Measurements from ENCODE around the gene TRPM3.

The TRPM3 gene

DNA sequence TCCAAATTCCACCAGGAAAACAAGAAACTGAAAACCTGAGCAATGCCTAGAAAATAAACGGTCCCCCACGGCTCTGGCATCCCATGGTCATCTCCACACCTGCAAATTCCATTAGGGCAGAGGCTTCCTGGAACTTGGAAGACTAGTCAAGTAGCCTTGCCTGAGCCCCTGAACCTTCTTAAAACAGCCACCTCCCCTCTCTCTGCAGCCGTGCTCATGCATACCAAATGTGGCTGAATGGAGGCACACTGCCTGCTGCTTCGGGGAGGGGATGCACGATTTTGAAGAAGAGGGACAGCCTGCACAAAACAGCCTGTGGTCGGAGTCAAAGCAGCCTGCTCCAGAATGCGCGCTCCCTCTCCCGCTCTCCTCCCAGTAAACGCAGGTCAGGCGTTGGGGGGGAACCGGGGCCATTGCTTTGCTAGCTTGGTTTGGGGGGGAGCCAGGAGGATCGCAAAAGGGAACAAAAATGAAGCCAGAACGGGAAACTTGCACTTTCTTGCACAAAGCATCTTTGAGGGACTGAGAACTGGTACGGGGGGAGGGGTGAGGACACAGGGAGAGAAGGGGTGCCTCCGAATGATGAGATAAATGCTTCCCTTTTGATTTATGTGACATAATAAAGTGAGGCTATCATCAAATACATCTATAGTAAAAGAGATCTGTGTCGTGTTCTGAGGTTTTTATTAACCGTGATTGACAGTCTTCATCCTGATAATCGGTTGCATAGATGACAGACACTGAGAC is at the start of gene TRPM3:
TRPM3 (minus strand) TSS at position 347 of the 747 bp plus-strand sequence; CDS start at position 80, 267 bp downstream.
- DNase-seq: no peak

DNA sequence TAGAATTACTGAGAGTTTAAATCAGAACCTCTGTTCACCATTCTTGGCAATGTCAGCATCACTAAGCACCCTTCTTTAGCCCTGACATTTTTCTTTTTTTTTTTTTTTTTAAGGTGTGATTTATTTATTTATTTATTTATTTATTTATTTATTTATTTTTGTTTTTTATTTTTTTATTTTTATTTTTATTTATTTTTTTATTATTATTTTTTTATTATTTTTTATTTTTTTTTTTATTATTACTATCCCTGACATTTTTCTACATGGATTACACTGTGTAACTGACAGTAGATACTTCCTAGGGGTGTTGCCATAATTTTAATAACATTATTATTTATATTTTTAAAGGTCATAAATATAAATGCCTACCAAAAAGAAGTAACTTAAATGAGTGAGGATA is 47.0 kb upstream of the TRPM3 start:
- DNase-seq: no peak

DNA sequence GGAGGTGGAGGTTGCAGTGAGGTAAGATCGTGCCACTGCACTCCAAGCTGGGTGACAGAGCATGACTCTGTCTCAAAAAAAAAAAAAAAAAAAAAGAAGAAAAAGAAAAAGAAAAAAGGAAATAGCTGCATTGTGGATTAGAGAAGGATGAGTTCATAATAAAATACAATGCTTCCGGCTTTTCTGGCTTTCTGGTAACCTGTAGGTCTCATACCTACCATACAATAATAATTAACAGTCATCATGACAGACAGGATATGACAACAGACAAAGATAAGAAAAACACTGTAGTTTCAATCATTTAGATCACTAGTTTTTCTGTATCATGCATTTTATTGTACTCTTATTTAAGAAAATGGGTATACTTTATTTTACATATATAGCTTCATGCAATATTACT is 40.7 kb upstream of the TRPM3 start:
- no peak for DNase-seq

DNA sequence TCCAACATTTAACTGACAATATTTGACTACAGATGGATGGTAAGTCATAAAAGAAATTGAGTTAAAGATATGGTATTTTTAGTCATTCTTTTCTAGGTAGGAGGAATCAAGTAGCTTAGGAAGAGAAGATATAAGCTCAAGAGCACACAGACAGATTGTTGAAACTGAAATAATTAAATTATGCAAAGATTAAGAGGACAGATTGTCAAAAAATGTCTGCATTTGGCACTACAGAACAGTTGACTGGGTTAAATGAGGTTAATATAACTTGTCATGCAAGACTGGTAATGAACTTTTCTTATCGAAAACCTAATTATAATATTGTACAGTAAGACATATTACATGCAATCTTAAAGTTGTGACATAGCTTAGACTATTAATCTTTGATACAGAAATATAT is 36.3 kb upstream of the TRPM3 start:
- DNase-seq: no peak

DNA sequence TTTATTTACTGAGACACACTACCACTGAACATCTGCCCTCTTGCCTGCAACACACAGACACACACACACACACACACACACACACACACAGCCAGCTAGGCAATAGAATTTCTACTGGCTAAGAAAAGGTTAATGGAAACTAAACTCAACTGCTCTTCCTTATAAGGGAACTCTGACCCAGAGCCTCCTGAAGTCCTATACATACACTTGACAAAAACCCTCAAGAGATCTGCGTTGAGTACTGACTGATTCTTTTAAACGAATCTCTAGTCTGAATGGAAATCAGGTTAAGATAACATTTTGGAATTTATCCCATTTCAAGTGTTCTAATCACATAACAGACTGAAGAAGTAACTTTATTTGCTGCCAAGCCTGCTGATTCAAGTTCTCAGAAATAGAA is 25.9 kb upstream of the TRPM3 start:
- DNase-seq: no peak

DNA sequence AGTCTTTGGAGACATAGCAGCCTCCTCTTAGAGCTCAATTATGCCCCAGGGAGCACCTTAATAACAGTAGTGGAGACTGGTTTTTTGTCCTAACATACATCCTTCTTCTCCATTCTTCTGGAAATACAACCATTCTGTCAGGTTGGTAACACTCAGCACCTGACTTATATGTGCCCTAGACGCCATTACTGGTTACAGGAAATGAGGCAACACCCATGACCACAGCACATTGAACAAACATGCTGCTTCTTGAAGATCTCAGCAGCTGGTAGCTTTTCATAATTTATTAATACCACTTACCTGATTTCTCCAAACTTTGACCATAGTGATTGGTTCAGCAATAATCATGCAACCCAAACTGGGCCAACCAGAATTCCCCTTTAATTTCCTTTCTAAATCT is 25.1 kb upstream of the TRPM3 start:
- DNase-seq: no peak

DNA sequence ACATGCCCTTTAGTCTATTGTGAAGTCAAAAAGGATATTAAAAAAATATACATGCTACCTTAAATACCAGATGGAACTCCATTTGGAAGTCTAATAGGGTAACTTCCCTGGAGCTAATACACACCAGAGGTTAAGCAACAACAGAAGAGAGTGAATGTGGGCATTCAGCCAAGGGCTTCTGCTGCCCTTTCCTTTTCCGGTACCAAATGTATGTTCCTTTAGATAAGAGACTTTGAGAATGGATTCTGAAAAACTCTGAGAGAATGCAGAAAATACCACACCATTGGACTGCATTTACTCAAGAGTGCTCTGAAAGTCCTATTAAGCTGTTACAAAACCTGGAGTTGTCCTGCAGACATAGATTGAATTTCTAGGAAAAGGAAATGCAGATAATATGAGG is 23.8 kb upstream of the TRPM3 start:
- no peak for DNase-seq

DNA sequence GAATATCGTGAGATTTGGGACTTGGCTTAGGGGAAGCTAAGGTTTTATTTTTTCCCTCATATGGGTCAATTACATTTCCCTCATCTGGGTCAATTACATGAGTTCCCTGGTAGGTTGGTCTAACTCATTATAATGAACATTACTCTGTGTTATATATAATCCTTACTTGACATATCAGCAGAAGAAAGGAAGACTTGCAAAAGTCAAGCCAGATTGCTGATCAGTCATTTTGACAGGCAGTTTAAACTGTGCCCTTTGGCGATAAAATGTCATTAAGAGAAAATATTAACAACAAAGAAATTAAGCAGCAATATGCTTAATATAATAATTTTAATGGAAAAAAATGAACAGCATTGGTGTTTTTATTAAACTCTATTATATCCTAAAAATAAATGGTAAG is 23.1 kb upstream of the TRPM3 start:
- no peak for DNase-seq

DNA sequence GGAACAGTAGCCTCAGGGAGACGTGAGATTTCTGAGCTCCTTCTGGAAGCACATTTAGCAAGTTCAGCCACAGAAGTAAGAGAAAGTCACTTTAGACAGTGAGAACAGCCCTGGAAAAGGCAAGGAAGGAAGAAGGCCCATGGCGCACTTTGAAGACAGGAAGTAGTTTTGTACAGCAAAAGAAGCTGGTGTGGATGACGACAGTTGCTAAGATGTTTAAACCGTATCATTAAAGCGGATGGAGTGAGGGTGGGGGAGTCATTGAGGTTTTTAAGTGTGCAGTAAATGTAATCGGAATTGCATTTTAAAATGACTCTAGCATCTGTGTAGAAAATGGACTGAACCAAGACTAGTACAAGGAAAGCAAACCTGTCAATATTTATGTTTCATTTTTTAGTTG is 15.3 kb upstream of the TRPM3 start:
- DNase-seq: no peak

DNA sequence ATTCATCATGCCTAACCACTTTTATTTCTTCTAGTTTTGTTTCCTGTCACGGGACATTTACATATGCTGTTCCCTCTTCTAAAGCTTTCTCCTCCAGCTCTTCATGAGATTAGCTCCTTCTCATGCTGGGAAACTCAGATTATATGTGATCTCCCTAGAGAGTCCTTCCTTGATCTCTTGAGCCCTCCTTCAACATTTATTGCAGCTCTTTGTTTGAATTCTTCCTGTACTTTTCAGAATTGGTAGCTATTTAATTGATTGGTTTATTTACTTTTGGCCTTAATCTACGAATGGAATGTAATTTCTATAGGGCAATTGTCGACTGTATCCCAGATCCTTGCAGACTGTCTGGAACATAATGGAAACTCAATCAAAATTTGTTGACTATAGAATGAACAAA is 9.7 kb upstream of the TRPM3 start:
- no peak for DNase-seq

DNA sequence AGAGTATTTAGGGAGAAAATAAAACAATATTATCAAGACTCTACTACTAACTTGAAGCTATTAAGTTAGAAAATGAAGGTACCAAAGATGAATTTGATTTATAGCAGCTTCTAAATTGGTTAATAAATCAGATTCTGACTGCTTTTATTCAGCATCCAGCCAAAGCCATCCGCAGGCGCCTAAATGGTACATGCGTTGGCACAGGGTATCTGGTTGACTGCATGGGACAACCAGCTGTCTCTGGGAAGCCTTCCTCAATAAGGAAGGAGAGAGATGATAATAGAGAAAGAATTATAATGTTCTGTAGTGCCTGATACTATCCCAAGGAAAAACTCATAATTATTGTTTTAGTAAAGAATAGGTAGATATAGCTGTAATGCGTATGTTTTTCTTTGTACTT is 9.1 kb upstream of the TRPM3 start:
- no peak for DNase-seq

DNA sequence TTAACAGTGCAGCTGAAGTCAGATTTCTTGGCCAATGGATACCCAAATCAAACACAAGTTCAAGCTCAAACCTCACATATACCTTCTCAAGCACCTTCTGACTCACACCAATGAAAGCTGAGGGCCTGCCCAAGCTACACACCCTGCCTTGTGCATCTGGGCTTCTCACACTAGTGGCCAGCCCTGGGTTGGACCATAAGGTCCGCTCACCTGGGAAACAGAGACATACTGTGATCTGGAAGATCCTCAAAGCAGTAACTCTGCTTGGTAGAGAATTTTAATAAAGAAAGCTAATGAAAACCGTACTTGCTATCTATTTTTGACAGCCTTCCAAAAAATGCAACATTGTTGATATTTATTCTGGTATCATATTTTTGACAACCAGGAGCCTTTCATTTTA is 7.4 kb upstream of the TRPM3 start:
- no peak for DNase-seq

DNA sequence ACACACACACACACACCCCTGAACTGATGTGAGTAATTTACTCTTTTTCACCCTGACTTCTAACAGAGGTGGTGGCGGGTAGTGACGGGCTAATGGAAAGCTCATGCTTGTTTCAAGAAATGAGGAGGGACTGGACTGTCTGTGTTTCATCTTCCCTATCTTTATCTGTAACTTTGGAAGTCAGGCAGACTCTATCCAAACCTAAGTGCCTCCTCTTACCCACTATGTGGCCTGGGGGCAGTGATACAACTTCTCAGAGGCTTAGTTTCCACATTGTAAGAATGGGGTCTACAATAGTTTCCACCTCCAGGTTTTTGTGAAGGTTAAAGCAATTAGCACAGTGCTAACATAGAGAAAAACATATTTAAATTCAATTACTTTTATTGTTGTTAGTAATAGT is 5.9 kb upstream of the TRPM3 start:
- no peak for DNase-seq

DNA sequence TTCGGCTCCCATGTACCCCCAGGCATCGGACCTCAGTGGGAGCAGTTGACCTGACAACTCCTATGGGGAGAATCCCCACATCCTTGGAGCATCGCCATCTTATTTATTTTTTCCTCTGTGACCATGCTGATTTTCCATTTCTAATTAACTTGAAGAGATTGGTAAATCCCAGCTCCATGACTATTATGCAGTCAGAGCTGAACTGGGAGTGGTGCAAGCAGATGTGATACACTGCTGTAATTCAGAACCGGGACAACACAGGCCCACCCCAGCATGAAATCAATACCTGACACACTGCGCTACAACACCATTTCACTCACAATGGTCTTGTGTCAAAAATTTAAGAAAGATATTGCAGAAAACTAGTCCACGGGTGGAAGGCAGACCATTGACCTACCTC is 1.0 kb upstream of the TRPM3 start:
- DNase-seq: no peak

DNA sequence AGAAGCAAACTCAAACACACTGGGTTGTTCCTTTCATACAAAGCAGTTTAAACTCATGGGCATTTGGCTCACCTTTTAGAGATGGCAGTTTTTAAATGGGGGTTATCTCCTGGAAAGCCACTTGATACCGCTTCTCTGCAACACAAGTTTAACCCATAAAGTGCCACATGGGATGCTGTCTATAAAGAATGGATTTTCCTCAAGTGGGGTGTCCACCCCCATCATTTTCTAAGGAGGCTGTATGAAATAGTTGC is 528 bp upstream of the TRPM3 start:
- DNase-seq: no peak

DNA sequence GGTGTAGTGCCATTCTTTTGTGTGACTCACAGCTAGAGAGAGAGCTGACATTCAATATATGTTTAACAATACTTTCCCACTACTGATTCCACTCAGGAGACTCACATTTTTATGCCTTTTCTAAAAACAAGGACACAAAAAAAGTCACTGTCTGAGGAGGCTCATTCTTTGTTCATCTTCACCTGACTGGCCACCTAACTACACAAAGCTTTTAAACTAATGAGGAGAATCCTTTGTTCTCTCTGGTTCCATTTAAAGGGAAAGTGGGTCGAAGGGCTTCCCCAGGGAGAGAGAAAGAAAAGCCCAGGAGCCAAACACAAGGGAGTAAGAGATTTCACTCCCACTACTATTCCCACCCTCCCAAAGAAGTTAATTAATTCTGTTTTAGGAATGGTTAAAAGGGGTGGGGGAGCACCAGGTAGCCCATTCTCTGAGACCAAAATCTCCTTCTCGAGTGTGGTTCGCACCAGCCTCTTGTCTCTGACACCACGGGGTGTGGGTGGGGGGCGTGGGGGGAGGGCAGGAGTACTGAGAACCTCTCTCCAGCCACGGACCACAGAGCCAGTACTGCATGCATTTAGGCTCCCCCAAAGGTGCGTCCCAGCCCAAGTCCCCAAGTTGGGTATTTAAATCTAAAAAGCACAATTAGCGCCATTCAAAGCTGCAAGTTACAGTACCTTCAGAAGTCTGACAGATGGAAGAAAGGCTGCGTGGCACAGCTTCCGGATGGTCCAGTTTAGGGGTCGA is 747 bp downstream of the TRPM3 start:
- DNase-seq: no peak

DNA sequence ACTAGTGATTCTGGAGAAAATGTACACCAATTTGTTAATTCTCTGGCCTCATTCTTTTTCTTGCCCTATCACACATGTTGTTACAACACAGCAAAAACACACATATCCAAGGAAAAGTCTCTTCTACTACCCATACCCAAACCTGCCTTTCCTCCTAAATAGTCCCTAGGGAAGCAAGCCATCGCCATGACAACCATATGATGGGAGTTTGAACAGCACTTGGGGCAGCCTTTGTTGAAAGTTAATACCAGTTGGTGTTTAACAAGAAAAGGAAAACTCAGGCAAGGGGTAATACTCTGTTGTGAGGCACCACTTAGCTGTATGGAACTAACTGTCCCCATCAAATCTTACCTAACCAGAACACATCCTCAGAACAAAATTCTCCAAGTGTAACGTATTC is 1.7 kb downstream of the TRPM3 start:
- no peak for DNase-seq

DNA sequence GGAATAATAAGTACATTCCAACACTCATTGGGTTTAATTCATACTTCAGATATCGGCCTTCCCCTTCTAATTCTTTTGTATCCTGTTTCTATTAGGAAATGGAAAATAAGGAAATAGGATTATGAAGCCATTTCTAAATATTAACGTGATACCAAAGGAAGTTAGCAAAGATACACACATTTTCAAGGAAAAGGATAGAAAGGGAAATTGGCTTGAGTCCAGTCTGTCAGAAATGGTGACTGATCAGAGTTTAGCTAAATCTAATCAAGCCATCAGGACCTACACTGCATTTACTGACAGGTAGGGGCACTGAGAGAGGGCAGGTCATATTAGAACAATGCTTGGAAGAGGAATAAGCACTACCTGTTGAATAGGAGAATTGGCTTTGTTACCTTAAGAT is 3.1 kb downstream of the TRPM3 start:
- DNase-seq: no peak

DNA sequence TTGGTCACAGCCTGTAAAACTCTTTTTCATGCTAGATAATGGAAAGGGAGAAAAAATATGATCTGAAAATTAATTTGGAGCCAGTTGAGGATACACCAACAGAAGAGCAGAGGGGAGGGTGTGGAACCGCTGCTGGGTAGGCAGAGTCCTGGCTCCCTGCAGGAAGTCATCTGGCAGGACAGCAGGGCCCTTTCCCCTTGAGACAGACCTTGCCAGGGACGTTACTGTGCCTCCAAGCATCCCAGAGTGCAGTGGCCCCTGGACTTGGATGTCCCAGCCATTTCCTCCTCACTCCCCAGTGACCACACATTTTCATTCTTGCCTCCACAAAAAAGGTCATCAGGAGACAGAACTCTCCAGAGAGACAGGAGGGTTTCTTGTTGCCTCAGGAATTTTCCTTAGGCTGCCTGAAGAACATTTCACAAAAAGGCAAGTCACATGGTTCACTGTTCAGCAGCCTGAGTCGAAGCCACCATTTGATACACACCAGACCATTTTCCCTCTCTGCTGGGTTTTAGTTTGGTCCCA is 5.9 kb downstream of the TRPM3 start:
- DNase-seq: no peak

DNA sequence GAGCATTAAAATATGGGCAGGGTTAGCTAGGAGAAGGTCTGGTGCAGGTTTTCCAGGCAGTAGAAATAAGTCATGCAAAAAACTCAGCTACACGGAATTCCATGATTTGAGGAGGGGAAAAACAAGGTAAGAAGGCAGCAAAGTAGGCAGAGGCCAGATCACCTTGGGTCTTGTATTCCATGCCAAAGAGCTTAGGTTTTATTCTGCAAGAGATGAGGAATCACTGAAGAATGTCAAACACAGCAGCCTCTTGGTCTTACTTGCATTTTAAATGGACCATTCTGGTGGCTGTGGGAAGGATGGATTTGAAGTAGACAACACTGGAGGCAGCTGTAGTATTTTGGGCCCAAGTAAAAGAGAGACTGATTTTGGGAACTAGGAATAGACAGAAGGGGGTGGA is 8.6 kb downstream of the TRPM3 start:
- no peak for DNase-seq

DNA sequence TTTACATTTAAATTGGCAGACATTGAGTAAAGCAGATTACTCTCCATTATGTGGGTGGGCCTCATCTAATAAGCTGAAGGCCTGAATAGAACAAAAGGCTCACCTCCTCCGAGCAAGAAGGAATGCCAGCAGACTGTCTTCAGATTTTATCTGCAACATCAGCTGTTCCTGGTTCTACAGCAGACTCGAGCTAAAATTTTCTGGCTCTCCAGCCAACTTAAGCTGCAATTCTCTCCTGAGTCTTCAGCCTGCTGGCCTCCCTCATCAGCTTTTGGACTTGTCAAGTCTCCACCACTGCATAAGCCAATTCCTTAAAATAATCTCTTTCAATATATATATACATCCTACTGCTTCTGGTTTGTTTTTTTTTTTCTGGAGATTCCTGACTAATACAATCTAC is 12.5 kb downstream of the TRPM3 start:
- DNase-seq: no peak

DNA sequence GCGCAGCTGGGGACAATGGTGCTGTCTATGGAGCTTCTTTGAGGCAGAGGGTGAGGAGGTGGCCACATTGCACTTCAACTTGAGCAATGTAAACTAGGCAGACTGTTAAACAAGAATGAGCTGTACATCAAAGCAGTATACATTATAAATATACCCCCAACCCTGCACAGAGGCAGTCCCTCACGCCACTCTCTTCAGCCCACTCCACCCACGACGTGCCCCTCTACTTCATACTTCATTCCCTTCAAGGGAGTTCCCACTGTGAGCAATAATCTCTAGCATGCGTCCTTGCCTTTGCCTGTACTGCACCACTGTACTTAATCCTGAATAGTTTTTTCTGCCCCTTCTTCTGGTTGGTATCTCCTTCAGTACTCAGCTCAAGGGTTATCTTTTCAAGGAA is 14.4 kb downstream of the TRPM3 start:
- DNase-seq: no peak

DNA sequence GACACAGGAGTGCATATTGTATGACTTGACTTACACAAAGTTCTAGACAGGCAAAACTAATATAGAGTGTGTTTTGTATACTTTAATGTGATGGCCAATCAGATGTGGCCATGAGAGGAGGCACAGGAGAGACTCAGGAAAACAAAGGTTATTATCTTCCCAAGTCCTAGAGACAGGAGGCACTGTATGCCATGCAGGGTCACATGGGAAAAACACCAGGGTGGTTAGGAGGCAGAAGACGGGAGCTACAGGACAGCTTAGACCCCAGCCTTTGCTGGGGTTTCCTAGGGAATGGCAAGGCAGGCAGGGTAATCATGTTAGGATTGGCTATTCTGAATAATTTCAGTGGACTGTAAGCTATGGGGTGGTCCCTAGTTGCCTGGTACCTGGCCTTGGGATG is 16.2 kb downstream of the TRPM3 start:
- DNase-seq: no peak

DNA sequence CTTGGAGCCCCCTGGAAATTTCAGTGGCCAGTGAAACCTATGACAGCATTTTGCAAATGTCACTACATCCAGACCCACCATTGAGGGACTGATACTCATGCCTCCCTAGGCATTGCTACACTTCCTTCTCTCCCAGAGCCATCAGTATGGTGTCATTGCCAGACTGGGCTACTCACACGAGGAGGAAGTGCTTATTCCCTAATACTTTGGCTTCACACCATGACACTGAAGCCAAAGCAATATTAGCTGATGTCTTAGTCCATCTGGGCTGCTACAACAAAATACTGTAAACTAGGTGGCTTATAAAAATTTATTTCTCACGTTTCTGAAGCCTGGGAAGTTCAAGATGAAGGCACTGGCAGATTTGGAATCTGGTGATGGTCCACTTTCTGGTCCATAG is 22.6 kb downstream of the TRPM3 start:
- DNase-seq: no peak

DNA sequence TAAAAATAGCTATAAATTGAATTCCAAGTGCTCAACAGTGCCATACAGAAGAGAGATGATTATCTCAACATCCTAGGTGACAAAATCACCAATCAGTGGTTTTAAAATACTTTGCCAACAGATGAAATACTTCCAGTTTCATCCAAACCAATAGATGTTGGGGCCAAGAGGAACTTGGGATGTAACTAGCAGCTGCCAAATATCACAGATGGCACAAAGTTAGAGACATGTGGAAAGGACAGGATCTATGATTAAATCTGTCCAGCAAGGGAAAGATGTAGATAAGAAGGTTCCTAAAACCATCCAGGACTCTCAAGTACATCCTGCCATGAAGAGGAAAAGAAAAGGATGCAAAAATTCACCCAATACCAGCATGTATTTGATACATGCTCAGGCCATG is 23.8 kb downstream of the TRPM3 start:
- no peak for DNase-seq
